Epithelial cell of prostate (primary cell): ENCODE data around the gene ACTR3C.
"Not testable (repeated sequence)": the region's sequence is repeated elsewhere in the genome, so short reads cannot be mapped to it uniquely, and the experiment has no call there.

ENCODE experiments used
- DNase-seq: peaks from one replicate; pipeline ENCODE4 v3.0.0-alpha.2; 2011; ENCODE audit warnings: low read depth, low spot score
- H3K27ac ChIP-seq: fragments of 450-650 bp; 2 replicates; pipeline ENCODE4 v1.5.1; 2017; ENCODE audit warnings: mild to moderate bottlenecking

ACTR3C gene

DNA sequence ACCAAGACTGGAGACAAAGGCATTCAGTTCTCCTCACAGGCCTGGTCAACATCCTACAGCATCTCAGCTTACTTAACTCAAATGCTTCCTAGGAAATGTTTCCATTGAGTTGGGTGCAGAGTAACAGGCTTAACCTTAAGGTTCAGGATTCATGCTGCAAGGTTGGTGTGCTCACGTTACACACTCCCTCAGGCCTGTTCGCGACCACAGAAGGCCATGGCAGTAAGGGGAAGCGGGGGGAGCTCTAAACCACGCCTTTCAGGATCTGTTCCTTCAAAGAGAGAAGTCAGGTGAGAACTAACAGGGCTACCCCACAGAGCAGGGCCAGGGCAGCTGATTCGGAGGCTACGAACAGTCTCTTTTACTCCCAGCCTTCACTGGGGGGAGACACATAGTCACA is 35.5 kb downstream of the ACTR3C start:
- not testable (repeated sequence) for H3K27ac ChIP-seq, DNase-seq

GRCh38 chr7:150285849-150286754 is 37.2 kb downstream of the ACTR3C start:
- not testable (repeated sequence) for DNase-seq, H3K27ac ChIP-seq

DNA sequence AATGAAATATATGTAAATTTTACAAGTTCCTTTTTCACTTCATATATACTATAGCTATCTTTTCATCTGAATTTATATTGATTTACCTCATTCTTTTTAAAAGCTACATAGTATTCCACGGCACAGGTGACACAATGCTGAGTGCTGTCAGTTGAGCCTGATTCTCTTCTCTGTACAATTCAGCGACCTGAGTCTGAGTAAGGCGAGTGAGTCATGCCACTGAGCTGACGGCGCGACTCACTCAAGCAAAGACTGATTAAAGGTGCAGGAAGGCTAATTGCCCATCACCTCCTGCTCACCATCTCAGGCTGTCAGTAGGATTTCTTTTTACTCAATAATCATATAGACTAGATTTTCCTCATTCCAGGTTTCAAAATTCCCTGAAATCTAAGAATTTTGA is 39.7 kb downstream of the ACTR3C start:
- DNase-seq, H3K27ac ChIP-seq: not testable (repeated sequence)

DNA sequence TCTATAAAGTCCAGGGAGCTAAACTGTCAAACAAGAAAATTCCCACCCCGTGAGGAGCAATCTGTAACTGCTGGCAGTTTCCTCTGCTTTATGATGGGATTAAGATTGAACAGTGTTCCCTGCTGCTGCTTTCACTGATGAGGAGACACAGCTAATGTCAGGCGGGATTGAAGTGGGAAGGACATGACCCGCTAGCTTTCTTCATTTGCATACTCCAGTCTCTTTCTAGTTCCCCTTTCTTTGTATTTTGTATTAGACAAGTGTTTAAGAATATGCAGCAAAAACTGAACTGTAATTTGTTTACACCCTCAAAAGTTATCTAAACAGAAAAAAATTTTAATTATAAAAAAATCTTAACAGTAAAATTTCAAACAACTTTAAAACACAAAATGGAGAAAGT is 40.2 kb downstream of the ACTR3C start:
- H3K27ac ChIP-seq, DNase-seq: not testable (repeated sequence)

DNA sequence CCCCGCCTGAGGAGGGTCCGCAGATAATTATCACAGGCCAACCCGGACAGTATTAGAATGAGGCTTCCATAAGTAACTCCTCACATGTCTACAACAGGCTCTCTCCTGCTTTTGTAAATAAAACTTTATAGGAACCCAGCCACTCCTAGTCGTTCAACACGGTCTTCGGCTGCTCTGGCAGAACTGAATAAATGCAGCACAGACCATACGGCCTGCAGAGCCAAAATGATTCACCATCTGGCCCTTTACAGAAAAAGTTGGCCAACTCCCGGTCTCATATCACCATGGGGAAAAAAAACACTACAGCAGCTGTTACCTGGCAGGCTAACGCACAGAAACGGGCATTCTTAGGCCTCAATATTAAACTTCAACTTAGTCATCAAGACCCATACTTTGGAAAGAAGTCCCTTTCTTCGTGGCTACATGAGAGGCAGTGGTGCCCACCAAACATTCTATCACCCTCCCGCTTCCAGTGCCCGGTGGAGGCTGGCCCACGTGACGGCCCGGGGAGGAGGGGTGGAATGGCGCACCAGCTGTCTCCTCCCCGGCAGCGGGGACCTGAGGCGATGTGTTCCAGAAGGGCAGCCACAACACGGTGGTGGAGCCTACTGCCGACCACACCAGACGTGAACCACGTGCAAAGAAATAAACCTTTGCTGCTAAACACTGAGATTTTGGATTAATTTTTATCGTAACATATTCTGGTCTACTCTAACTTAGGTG is 41.5 kb downstream of the ACTR3C start:
- H3K27ac ChIP-seq, DNase-seq: not testable (repeated sequence)

DNA sequence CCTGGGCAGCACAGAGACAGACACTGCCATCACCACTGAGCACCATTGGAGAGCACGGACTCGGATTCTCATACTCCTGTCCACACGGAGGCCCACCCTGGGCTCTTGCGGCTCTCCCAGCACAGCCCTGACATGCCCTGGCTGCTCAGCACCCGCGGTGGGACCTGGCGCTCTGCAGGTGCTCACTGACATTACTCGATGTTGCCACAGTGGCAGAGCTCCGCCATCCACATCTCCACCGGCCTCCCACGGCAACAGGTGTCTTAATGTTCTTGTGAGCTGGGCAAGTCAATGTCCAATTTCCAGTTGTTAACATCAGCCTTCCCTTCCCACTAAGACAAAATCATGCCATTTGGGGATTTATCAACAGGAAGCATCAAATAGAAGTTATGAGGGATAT is 45.0 kb downstream of the ACTR3C start:
- not testable (repeated sequence) for H3K27ac ChIP-seq, DNase-seq

- not testable (repeated sequence) for DNase-seq, H3K27ac ChIP-seq
Measured at GRCh38 chr7:150276132-150276695, 47.1 kb downstream of the ACTR3C start.

DNA sequence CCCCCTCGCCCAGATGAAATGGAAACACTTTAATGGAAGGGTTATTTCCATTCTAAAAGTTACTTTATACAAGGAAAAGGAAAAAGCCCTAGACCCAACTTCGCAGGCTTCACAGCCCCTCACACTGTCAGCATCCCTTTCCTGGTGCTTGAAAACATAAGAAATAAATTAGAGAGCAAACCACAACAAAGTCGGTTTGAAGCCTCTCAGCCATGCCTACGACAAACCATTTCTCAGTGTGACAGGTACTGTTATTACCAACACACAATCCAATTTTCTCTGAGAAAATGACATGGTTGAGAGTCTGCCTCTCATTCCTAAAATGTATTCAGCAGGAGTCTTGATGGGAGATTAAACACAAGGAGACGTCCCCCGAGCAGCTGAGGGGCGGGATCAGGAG is 51.4 kb downstream of the ACTR3C start:
- DNase-seq, H3K27ac ChIP-seq: not testable (repeated sequence)

DNA sequence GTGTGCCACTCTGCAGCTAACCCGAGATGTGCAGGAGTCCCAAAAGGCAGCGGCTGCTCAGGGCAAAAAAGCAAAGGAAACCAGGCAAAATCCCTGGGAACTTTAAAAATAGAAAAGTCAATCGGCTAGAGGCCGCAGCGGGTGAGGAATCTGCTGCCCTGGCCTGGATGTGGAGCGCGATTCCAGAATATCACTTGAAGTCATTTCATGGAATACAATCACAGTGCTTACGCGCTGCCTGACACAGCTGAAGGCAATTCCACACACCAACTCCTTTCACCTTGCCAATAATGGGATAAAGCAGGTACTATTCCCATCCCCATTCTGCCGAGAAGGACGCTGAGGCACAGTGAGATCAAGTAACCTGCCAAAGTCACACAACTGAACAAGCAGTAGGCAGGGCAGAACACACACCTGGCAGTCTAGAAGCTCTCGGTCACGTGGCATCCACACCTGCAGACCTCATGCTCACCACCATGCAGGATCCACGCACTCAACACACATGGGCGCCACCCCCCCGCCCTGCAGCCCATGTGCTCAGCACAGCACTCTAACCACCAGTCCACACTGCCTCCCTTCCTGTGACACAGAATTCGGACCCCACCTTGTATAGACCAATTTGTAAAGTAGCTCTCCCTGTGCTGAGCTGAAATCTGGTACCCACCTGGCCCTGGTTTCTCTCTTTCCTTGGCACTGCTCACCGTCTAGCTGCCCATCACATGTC is 53.1 kb downstream of the ACTR3C start:
- H3K27ac ChIP-seq, DNase-seq: not testable (repeated sequence)

GRCh38 chr7:150268798-150269197 is 54.5 kb downstream of the ACTR3C start:
- not testable (repeated sequence) for DNase-seq, H3K27ac ChIP-seq

GRCh38 chr7:150268287-150268686 is 55.1 kb downstream of the ACTR3C start:
- DNase-seq, H3K27ac ChIP-seq: not testable (repeated sequence)

- DNase-seq, H3K27ac ChIP-seq: not testable (repeated sequence)
Measured at GRCh38 chr7:150266953-150267665, 56.2 kb downstream of the ACTR3C start.

DNA sequence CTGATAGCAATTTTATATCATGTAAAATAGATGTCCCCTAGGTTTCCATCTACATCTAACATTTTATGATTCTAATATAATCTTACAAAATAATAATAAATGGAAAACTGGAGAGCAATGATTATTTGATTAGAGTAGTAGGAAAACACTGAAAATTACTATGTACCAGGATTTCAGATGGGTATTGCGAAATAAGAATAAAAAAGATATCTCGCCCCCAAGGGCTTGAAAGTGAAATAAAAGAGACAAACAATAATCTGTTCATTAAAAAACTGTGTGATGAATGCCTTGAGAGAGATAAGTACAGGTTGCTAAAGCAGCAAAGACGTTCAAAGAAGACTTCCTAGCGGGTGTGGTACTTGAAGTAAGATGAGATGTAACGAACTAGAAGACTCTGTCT is 60.7 kb downstream of the ACTR3C start:
- DNase-seq, H3K27ac ChIP-seq: not testable (repeated sequence)

DNA sequence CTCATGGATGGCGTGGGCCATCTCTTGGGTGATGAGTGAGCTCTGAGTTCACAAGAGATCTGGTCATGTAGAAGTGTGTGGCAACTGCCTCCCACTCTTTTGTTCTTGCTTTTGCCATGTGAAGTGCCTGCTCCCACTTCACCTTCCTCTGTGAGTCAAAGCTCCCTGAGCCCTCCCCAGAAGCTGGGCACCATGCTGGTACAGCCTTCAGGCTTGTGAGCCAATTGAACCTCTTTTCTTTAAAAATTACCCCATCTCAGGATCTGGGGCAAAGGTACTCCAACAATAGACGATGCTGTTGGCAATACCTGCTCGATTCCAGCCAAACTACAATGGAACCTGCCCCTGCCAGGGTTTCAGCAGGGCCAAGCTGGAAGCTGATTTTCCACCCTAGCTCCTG is 75.6 kb downstream of the ACTR3C start:
- not testable (repeated sequence) for H3K27ac ChIP-seq, DNase-seq

DNA sequence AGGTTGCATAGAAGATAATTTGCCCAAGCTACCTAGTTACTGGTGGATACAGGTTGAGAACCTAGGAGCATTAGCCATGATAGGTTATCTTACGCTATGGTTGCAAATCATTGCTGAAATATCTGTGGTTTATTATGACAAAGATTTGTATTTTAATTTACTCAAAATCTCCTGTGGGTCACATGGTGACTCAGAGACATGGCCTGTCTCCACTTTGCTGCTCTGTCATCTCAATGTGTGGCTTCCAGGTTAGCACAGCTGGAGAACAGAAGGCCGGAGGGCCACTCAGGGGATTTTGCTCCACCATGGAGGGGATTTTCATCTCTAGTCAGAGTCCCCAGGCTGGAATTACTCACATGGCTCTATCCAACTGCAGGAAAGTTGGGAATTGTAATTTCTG is 78.1 kb downstream of the ACTR3C start:
- H3K27ac ChIP-seq, DNase-seq: not testable (repeated sequence)

- not testable (repeated sequence) for DNase-seq, H3K27ac ChIP-seq
Measured at GRCh38 chr7:150242935-150243334, 80.4 kb downstream of the ACTR3C start.

GRCh38 chr7:150225444-150225843 is 97.9 kb downstream of the ACTR3C start:
- H3K27ac ChIP-seq, DNase-seq: not testable (repeated sequence)

GRCh38 chr7:150222083-150222972 is 101.0 kb downstream of the ACTR3C start:
- not testable (repeated sequence) for H3K27ac ChIP-seq, DNase-seq
